Memory B cell (primary cell): Measurements from ENCODE around the gene B2M.
"Not testable (repeated sequence)": the region's sequence is repeated elsewhere in the genome, so short reads cannot be mapped to it uniquely, and the experiment has no call there.

Experiments
- ATAC-seq: fragments of 150-1000 bp; cut with Tn5 transposase; 2 replicates; pipeline ENCODE4 v1.10.0; 2021; ENCODE audit warnings: low read depth, mild to moderate bottlenecking, moderate library complexity
- DNase-seq, 2 donors: peaks; one replicate each; pipeline ENCODE4 v3.0.0; 2022; ENCODE audit warnings: low spot score in 2 of 2
- H3K27ac Mint-ChIP-seq: one replicate; pipeline ENCODE4 v1.8.0; 2022; ENCODE audit warnings: mild to moderate bottlenecking, moderate library complexity, mixed read lengths
- H3K27me3 Mint-ChIP-seq: one replicate; pipeline ENCODE4 v1.8.0; 2022; ENCODE audit warnings: mixed read lengths
- H3K36me3 Mint-ChIP-seq: one replicate; pipeline ENCODE4 v1.8.0; 2022; ENCODE audit warnings: mild to moderate bottlenecking, mixed read lengths
- H3K4me1 Mint-ChIP-seq: one replicate; pipeline ENCODE4 v1.8.0; 2022; ENCODE audit warnings: mixed read lengths
- H3K4me3 Mint-ChIP-seq: one replicate; pipeline ENCODE4 v1.8.0; 2022; ENCODE audit warnings: mild to moderate bottlenecking, moderate library complexity, mixed read lengths
- H3K9me3 Mint-ChIP-seq: one replicate; pipeline ENCODE4 v1.8.0; 2022; ENCODE audit warnings: mixed read lengths

The B2M gene

GRCh38 chr15:44743454-44743853, 32.1 kb downstream of the B2M start:
- H3K4me1 Mint-ChIP-seq, DNase-seq, H3K27me3 Mint-ChIP-seq, H3K36me3 Mint-ChIP-seq, ATAC-seq, H3K27ac Mint-ChIP-seq, H3K4me3 Mint-ChIP-seq, H3K9me3 Mint-ChIP-seq: not testable (repeated sequence)

DNA sequence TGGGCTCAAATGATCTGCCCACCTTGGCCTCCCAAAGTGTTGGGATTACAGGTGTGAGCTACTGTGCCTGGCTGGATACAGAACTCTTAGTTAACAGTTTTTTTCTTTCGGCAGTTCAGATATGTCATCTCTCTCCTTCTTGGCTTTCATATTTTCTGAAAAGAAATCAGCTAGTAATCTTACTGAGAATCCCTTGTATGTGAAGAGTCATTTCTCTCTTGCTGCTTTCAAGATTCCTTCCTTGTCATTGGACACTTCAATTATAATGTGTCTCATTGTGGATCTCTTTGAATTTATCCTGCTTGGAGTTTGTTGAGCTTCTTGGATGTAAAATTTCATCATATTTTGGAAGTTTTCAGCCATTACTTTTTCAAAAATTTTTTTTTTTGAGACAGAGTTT, 42.0 kb downstream of the B2M start:
- H3K4me1 Mint-ChIP-seq = peaks cover 3% of the 10 kb centered on the region
- H3K36me3 Mint-ChIP-seq = peaks cover 21% of the 10 kb centered on the region
- DNase-seq (no peak), ATAC-seq (no peak)
- H3K27me3 Mint-ChIP-seq = no peaks in the 10 kb centered on the region
- no peak overlapping the region for H3K4me3 Mint-ChIP-seq
- no peak overlapping the region for H3K27ac Mint-ChIP-seq
- peaks cover 6% of the 10 kb centered on the region for H3K9me3 Mint-ChIP-seq

GRCh38 chr15:44763187-44763586, 51.9 kb downstream of the B2M start:
- H3K4me3 Mint-ChIP-seq = no peak overlapping the region
- DNase-seq (no peak), ATAC-seq (no peak)
- H3K27me3 Mint-ChIP-seq = no peaks in the 10 kb centered on the region
- H3K4me1 Mint-ChIP-seq = no peaks in the 10 kb centered on the region
- H3K27ac Mint-ChIP-seq = no peak overlapping the region
- H3K36me3 Mint-ChIP-seq = peaks cover 7% of the 10 kb centered on the region
- no peaks in the 10 kb centered on the region for H3K9me3 Mint-ChIP-seq

- Mint-ChIP-seq H3K27ac (no peak overlapping the region), H3K27me3 (no peaks in the 10 kb centered on the region), H3K4me1 (no peaks in the 10 kb centered on the region), H3K36me3 (peaks cover 9% of the 10 kb centered on the region), H3K9me3 (no peaks in the 10 kb centered on the region), H3K4me3 (no peak overlapping the region)
- DNase-seq (no peak), ATAC-seq (no peak)
Observed at GRCh38 chr15:44763848-44764247, 52.5 kb downstream of the B2M start.

- Mint-ChIP-seq H3K4me1 (no peaks in the 10 kb centered on the region), H3K9me3 (no peaks in the 10 kb centered on the region), H3K27ac (no peak overlapping the region), H3K27me3 (no peaks in the 10 kb centered on the region), H3K36me3 (peaks cover 9% of the 10 kb centered on the region), H3K4me3 (no peak overlapping the region)
- no peak for DNase-seq
- ATAC-seq = no peak
Observed at GRCh38 chr15:44765036-44765435, 53.7 kb downstream of the B2M start.
